ENCODE data around the gene ITGA11. TPM values are rescaled to one million over a fixed set of nuclear protein-coding genes. Genes with fewer than 3 reads are reported as not detected.
A peak's percentile ranks its signal among the peaks of the same experiment; 100 is the strongest.
"Not testable (repeated sequence)": the region's sequence is repeated elsewhere in the genome, so short reads cannot be mapped to it uniquely, and the experiment has no call there.

Gene ITGA11
- total RNA-seq, 2 donors from 2014 or later, result 0.27 to 1.8 TPM

DNA sequence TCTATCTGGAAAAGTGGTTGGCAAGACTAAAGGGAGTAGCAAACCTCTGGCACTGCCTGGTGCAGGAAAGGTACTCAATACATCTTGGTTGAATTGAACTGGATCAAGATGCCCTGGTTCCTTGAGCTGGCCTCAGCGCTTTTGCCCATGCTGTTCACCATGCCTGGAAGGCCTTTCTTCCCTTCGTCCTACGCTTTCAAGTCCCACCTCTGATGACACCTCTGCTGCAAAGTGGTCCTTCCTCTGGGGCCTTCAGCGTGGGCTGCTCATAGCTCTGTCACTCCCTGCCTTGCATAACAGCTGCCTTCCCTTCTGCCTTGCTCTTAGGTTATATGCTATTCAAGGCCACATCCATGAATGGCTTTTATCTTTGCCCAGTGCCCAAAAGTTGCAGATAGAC, 23.0 kb downstream of the ITGA11 start:
- DNase-seq (ENCODE audit: low spot score in 2 of 2), result no peak
- ATAC-seq, result no peak
- no peaks in the 10 kb centered on the region for H3K36me3 Mint-ChIP-seq
- no peak overlapping the region for H3K27ac Mint-ChIP-seq
- H3K9me3 Mint-ChIP-seq, result no peaks in the 10 kb centered on the region

DNA sequence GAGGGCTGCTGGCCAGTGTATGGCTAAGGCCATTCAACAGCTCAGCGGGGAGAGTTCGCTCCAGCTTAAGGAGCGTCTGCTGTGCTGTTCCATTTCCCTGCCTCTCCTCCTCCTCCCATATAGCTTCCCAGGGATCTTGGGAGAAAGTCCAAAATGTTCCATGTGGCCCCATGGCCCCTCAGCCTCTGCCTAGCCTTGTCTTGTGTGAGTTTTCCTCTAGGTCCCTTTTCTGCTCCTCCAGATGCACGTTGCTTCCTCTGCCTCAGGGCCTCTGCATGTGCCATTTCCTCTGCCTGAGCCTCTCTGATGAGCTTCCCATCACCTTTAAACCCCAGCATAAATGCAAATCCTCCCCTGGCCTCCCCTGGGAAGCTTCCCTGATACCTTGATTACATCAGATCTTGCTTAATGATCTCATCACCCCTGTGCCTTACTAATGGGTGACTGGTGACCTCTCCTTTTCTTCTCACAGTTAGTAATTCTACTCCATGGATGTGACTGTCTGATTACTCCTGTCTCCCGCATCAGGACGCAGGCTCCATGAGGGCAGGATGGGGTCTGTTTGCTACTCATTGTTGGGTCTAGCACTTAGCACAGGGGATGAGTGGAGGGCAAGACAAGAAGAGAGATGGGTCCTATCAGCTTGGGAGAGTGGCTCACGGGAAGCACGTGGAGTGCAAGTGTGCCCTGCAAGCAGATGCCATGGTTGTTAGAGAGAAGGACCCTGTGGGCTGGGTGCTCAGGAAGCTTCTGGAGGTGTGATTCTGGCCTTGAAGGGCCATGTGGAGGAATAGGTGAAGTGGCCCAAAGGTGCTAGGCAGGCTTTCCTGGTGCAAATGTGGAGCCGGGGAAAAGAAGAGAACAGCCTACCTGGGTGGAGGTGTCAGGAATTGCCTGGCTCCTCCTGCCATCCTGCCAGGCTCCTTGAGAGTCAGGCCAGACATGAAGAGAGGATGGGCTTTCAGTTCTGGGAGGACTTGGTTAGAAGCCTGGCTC, 23.8 kb downstream of the ITGA11 start:
- DNase-seq (ENCODE audit: low spot score in 2 of 2) (peak in 1 of 2 donors; percentile 30), ATAC-seq (no peak)
- Mint-ChIP-seq H3K27ac (peak overlapping the region in 1 of 2 donors; percentile 16), H3K9me3 (peaks cover 0 to 4% of the 10 kb centered on the region in 2 donors), H3K36me3 (peaks cover 0 to 5% of the 10 kb centered on the region in 2 donors)

DNA sequence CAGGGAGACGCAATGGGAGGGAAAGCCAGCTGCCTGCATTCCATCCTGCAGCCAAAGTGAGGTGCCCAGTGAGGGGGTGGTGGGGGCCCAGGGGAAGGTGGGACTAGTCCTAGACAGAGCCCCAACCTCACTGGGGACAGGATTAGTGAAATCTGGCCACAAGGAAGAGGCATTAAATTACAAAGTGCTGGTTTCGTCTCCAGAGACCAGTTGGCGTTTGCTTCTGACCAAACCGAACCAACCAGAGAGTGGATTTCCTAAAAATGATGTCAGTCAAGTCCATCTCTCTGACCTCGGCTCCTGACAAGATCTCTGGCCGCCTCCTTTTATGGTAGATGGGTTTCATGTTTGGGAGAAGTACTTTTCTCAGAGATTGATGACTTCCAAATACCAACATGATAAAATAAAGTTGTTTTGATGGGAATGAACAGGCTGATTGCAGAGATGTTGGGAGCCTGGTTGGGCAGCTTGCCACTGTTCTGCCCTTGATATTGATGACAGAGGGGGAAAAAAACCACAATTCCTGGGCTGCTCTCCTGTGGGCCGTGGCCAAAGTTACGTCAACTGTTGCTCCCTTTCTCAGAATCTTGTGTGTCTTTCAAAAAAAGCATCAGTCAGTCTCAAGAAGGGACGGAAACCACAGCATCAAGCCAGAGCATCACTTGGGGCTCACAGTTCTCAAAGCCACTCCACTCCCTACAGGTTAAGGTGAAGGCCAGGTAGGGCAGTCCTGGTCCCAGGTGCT, 24.6 kb downstream of the ITGA11 start:
- H3K36me3 Mint-ChIP-seq, result peaks cover 0 to 5% of the 10 kb centered on the region in 2 donors
- DNase-seq (ENCODE audit: low spot score in 2 of 2), result no peak
- H3K9me3 Mint-ChIP-seq, result peaks cover 0 to 4% of the 10 kb centered on the region in 2 donors
- no peak overlapping the region for H3K27ac Mint-ChIP-seq
- no peak for ATAC-seq

DNA sequence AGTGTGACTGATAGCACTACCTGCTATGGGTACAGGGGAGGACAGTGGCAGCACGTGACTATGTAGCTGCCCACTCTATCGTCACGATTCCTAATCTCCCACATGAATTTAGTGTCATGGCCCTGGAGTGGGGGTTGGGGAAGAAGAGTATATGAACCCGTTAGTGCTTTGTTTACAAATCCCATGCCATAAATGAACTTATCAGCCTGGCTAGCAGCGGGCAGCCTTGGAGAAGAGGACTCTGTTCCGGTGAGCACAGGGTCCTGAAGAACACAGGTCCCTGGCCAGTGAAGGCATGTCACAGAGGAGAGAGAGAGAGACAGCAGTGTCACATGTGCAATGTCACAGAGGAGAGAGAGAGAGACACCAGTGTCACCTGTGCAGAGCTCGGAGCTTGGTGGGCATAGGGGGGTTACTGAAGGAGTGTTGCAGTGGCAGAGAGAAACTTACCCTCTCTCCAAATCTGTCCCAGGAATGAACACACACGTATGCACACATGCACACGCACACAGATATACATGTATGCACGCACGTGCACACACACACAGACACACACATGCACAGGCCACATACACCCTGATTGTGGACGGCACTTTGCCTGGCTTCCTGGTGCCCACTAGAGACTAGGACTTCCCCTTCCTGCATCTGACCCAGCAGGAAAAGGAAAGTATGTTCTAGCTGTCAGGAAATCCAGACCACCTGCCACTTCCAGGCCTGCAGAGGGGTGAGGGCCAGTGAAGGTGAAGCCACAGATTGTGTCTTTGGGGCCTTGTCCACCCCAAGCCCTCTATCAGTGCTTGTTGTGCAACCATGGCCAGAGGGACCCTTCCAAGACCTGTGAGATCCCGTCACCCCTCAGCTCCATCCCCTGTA, 26.3 kb downstream of the ITGA11 start:
- Mint-ChIP-seq H3K36me3 (peaks cover 0 to 5% of the 10 kb centered on the region in 2 donors), H3K27ac (no peak overlapping the region), H3K9me3 (peaks cover 4 to 5% of the 10 kb centered on the region in 2 donors)
- DNase-seq (ENCODE audit: low spot score in 2 of 2), result peak in 1 of 2 donors; percentile 39
- no peak for ATAC-seq

DNA sequence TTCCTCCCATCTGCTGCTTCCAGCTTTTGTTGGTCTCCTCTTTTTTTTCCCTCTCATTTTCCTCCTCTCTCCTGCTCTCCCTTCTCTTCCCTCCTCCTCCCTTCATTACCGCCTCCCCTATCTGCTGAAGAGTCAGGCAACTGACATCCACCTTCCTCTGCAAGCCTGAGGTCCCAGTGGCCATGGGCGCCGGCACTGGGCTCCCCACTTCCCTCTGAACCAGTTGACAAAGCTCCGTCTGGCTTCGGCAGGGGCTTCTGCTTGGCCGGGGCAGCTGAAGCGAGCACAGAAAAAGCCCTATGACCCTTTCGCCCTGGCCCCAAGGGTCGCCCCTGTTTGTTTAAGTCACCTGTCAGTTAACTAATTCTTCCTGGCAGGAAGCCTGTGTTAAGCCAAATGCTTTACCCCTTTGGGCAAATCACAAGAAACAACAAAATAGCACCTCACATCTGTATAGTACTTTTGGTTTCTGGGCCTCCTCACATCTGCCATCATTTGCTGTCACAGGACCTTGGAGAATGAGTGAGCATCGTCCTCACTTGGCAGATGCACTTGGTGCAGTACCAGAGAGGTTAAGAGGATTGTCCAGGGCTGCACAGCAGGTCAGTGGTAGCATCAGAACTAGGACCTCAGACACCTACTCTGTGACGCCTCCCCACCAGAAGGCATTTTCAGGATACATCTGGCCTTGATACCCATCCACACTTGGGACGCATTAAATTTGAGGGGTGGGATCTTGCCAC, 27.7 kb downstream of the ITGA11 start:
- no peak for ATAC-seq

DNA sequence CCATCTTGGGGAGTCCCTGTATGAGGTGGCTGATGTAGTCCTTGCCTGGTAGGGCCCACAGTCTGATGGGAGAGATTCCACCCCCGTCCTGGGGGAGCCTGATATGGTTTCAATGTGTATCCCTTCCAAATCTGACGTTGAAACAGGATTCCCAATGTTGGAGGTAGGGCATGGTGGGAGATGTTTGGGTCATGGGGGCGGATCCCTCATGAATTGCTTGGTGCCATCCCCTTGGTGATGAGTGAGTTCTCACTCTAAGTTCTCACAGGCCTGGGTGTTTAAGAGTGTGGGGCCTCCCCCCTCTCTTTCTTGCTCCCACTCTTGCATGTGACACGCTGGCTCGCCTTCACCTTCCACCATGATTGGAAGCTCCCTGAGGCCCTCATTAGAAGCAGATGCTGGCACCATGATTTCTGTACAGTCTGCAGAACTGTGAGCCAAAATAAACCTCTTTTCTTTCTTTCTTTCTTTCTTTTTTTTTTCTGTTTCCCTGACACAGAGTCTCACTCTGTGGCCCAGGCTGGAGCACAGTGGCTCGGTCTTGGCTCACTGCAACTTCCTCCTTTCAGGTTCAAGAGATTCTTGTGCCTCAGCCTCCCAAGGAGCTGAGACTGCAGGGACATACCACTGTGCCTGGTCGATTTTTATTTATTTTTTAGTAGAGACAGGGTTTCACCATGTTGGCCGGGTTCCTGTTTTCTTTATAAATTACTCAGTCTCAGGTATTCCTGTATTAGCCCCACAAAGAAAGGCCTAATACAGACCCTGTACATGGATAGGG, 28.6 kb downstream of the ITGA11 start:
- H3K27ac Mint-ChIP-seq, result no peak overlapping the region
- H3K36me3 Mint-ChIP-seq, result peaks cover 0 to 5% of the 10 kb centered on the region in 2 donors
- ATAC-seq (no peak), DNase-seq (ENCODE audit: low spot score in 2 of 2) (no peak)
- H3K9me3 Mint-ChIP-seq, result peaks cover 4 to 5% of the 10 kb centered on the region in 2 donors

More for the DNA sequence above, 27.7 kb downstream of the ITGA11 start:
- no peak overlapping the region for H3K27ac Mint-ChIP-seq
- peak in 1 of 2 donors; percentile 46 for DNase-seq (ENCODE audit: low spot score in 2 of 2)
- peaks cover 0 to 5% of the 10 kb centered on the region in 2 donors for H3K36me3 Mint-ChIP-seq
- H3K9me3 Mint-ChIP-seq, result peaks cover 4 to 5% of the 10 kb centered on the region in 2 donors

DNA sequence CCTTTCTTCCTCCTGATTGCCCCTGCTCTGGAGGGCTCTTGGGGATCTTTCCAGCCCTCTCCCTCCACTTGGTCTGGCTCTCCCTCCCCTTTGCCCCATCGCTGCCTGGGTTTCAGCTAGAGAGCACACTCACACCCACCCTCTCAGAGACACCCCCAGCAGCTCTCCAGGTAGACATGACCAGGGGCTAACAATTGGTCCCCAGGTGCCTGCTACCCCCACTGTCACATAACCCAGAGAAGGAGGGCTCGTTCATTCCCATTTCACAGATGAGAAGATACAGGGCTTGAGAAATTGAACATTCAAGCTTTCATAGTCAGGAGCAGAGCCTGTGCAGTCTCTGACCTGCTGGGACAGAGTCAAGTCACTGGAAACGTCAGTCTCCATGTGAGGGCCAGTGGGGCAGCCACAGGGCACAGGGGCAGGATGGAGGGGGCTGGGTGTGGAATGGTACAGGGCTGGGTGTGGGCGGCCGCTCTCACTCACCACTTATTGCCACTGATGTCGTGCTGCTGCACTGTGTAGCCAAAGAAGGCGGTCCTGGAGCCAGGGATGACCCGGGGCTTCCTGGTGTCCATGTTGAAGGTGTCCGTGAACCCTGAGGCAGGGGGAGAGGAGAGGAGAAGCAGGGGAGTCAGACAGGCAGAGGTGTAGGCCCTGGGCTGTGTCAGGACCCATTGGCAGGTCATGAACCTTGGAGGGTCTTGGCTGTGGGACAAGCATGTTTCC, 29.4 kb downstream of the ITGA11 start:
- Mint-ChIP-seq H3K36me3 (peaks cover 0 to 5% of the 10 kb centered on the region in 2 donors), H3K9me3 (peaks cover 4 to 5% of the 10 kb centered on the region in 2 donors), H3K27ac (no peak overlapping the region)
- DNase-seq (ENCODE audit: low spot score in 2 of 2) (peak in 1 of 2 donors; percentile 40), ATAC-seq (no peak)

DNA sequence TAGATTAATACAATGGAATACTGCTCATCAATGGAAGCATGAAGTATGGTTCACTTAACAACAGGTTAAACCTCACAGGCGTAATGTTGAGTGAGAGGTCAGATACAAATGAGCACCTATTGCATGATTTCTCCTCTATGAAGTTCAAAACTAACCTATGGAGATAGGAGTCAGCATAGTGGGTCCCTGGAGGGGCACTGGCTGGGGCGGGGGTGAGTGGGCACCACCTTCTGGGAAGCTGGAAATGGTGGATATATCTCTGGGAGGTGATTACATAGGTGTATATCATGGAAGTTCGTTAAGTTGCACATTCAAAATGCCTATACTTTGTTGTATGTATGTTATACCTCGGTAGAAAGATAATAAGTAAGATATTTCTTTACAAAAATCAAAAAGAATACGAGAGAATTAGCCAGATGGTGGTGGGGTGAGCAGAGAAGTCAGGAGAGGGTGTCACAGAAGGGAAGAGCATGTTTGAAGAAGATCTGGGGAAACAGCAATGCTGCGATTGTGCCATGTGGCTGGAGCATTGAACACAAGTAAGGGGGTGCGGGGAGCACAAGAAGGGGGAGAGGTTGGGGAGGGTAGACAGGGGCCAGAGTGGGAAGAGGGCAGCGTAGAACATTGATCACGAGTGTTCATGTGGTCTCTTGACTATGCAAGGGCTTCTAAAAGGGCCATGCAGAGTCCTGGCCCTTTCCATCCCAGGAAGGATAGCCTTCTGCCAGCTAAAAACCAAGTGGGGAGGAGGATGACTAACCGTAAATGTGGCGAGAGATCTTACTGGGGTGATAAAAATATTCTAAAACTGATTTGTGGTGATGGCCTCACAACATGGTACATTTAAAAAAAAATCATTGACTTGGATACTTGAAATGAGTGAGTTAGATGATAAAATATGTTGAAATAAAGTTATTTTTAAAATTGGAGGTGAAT, 30.2 kb downstream of the ITGA11 start:
- peak; percentile 17 to 34 for ATAC-seq
- Mint-ChIP-seq H3K36me3 (peaks cover 0 to 5% of the 10 kb centered on the region in 2 donors), H3K27ac (no peak overlapping the region), H3K9me3 (peaks cover 4 to 5% of the 10 kb centered on the region in 2 donors)
- peak in 1 of 2 donors; percentile 25 for DNase-seq (ENCODE audit: low spot score in 2 of 2)

DNA sequence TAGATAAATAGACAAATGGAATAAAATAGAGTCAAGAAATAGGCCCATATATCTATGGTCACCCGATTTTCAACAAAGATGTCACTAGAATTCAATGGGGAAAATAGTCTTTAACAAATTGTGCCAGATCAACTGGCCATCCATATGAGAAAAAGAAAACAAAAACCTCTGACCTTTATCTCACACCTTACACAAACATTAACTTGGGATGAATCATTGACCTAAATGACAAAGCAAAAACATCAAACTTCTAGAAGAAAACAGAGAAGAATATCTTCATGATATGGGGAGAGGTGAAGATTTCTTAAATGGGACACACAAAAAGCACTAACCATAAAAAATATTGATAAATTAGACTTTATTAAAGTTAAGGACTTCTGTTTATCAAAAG, 31.9 kb downstream of the ITGA11 start:
- ATAC-seq, result peak; percentile 11 to 23
- no peak for DNase-seq (ENCODE audit: low spot score in 2 of 2)
- Mint-ChIP-seq H3K9me3 (peaks cover 8 to 10% of the 10 kb centered on the region in 2 donors), H3K27ac (peak overlapping the region in 1 of 2 donors; percentile 18), H3K36me3 (peaks cover 4 to 5% of the 10 kb centered on the region in 2 donors)

DNA sequence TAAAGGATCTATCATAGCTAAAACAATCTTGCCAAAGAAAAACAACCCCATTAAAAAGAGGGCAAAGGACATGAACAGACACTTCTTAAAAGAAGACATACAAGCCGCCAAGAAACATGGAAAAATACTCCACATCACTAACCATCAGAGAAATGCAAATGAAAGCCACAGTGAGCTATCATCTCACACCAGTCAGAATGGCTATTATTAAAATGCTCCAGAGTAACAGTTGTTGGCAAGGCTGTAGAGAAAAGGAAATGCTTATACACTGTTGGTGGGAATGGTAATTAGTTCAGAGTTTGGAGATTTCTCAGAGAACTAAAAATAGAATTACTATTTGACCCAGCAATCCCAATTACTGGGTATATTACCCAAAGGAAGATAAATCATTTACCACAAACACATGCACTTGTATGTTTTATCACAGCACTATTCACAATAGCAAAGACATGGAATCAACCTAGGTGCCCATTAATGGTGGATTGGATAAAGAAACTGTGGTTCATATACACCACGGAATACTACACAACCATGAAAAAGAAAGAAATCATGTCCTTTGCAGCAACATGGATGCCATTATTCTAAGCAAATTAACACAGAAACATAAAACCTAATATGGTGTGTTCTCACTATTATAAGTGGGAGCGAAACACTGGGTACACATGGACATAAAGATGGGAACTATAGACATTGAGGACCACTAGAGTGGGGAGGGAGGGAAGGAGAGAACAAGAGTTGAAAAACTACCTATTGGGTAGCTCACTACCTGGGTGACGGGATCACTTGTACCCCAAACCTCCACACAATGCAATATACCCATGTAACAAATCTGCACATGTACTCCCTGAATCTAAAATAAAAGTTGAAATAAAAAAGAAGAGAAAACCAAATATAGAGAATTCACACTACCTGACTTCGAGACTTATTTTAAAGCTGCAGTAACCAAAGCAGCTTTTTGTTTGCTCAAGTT, 32.6 kb downstream of the ITGA11 start:
- peaks cover 5 to 9% of the 10 kb centered on the region in 2 donors for H3K36me3 Mint-ChIP-seq
- peaks cover 8 to 15% of the 10 kb centered on the region in 2 donors for H3K9me3 Mint-ChIP-seq
- ATAC-seq (peak; percentile 67 to 71), DNase-seq (ENCODE audit: low spot score in 2 of 2) (no peak)
- H3K27ac Mint-ChIP-seq, result no peak overlapping the region

DNA sequence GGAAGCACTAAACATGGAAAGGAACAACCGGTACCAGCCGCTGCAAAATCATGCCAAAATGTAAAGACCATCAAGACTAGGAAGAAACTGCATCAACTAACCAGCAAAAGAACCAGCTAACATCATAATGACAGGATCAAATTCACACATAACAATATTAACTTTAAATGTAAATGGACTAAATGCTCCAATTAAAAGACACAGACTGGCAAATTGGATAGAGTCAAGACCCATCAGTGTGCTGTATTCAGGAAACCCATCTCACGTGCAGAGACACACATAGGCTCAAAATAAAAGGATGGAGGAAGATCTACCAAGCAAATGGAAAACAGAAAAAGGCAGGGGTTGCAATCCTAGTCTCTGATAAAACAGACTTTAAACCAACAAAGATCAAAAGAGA, 34.0 kb downstream of the ITGA11 start:
- not testable (repeated sequence) for ATAC-seq; H3K27ac Mint-ChIP-seq; DNase-seq (ENCODE audit: low spot score in 2 of 2)
- Mint-ChIP-seq H3K9me3 (peaks cover 4 to 15% of the 10 kb centered on the region in 2 donors), H3K36me3 (peaks cover 0 to 16% of the 10 kb centered on the region in 2 donors)

DNA sequence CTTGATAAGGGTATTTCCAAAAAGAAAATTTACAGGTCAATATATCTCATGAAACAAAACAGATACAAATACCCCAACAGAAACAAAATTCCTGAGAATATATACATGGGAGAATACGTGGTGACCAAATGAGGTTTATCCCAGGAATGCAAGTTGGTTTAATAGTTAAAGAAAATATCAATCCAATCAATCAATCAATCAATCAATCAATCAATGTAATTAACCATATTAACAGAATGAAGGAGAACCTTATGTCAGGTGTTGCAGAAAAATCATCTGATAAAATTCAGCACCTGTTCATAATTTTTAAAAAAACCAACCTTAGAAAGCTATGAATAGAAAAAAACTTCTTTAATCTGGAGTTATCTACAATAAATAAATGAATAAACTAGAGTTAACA, 35.9 kb downstream of the ITGA11 start:
- no peak for ATAC-seq
- Mint-ChIP-seq H3K9me3 (peaks cover 4 to 16% of the 10 kb centered on the region in 2 donors), H3K36me3 (peaks cover 6 to 28% of the 10 kb centered on the region in 2 donors), H3K27ac (no peak overlapping the region)
- no peak for DNase-seq (ENCODE audit: low spot score in 2 of 2)

All from activated naive CD4-positive, alpha-beta T cell treated with anti-CD3 and anti-CD28 coated beads, Interleukin-2, amount 50 U/mL, for 72 hours (primary cell).